ENCODE data around the gene KIF5A.

Gene KIF5A

DNA sequence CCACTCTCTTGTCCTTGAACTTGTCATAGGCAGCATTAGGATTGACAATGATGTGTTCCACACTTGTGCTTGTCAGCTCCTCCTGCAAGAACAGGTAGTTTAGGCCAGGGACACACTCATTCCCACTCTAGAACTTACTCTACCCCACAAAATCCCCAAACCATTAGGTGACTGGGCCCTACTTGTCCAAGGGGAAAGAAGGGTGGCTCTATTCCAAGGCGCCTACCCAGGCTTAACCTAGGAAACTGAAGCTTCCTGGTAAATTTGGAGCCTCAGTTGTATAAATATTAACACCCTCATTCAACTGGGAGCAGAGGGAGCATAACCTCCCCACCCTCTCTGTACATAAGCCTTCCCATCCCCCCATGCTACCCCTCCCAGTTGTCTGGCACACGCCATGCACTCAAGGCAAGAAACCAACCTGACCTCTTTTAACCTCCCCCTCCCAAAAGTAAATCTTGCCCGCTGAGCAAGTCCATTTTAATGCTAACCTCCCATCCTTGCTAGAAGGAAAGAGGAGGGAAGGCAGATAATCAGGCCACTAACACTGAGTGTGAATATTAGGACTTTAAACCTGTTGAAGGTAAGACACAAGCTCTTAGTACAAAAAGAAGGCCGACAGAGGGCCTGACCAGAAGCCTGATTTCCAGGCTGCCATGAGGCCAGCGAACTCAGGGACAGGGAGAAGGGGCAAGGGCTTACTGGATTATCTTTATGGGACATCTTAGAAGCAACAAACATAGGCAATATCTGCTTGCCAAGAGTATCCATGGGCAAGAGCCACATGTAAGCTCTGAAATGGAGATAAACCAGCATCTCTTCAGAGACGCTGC lies 13.9 kb upstream of the KIF5A start:
- DNase-seq (ENCODE audit: low spot score), result no peak

GRCh38 chr12:57536597-57536942 lies 13.3 kb upstream of the KIF5A start:
- DNase-seq (ENCODE audit: low spot score), result no peak

GRCh38 chr12:57539134-57539768 lies 10.6 kb upstream of the KIF5A start:
- no peak for DNase-seq (ENCODE audit: low spot score)

GRCh38 chr12:57541001-57541400 lies 8.8 kb upstream of the KIF5A start:
- DNase-seq (ENCODE audit: low spot score), result no peak

- no peak for DNase-seq (ENCODE audit: low spot score)
Measured at GRCh38 chr12:57541717-57542116, 8.1 kb upstream of the KIF5A start.

- DNase-seq (ENCODE audit: low spot score), result no peak
Measured at GRCh38 chr12:57543581-57543980, 6.3 kb upstream of the KIF5A start.

GRCh38 chr12:57545809-57546437 lies 3.9 kb upstream of the KIF5A start:
- DNase-seq (ENCODE audit: low spot score), result no peak

- peak; percentile 100 for DNase-seq (ENCODE audit: low spot score)
Measured at GRCh38 chr12:57546438-57547287, 3.2 kb upstream of the KIF5A start, which contains the start of gene DCTN2. Gene DCTN2 (minus strand): TSS chr12:57547192. CDS start chr12:57547063, 129 bp downstream.

- DNase-seq (ENCODE audit: low spot score), result no peak
Measured at GRCh38 chr12:57547288-57548012, 2.4 kb upstream of the KIF5A start.

- DNase-seq (ENCODE audit: low spot score), result no peak
Measured at GRCh38 chr12:57548013-57548315, 1.9 kb upstream of the KIF5A start.

- DNase-seq (ENCODE audit: low spot score), result no peak
Measured at GRCh38 chr12:57548488-57548887, 1.4 kb upstream of the KIF5A start.

DNA sequence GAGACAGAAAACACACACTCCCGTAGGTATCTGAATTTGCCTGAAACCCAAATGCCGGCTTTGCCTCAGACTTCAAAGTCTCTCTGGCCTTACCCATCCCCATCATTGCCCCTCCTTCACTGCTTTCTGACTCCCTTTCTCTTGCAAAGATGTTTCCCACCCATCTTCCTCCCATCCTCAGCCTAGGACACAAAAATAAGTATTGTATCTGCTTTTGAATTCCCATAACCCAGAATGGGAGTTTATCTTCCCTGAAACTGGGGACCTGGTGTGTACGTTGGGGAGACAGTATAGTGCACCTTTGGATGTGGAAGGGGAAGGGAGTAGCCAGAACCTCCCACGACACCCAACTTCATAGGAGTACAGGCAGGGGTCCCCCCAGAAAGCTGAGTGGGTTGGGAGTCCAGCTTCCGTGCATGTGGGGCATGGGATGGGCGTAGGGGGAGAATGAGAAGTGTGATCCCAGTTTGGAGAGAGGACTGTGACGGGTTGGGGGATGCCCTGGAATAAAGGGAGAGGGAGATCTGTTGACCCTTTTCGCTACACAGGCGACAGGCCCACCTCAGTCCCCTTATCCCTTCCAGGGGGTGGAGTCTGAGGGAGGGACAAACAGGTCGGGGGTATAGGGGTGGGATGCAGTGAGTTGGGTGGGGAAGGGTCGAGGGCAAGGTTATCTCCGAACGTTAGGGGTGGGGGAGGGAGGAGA lies 488 bp upstream of the KIF5A start:
- no peak for DNase-seq (ENCODE audit: low spot score)

DNA sequence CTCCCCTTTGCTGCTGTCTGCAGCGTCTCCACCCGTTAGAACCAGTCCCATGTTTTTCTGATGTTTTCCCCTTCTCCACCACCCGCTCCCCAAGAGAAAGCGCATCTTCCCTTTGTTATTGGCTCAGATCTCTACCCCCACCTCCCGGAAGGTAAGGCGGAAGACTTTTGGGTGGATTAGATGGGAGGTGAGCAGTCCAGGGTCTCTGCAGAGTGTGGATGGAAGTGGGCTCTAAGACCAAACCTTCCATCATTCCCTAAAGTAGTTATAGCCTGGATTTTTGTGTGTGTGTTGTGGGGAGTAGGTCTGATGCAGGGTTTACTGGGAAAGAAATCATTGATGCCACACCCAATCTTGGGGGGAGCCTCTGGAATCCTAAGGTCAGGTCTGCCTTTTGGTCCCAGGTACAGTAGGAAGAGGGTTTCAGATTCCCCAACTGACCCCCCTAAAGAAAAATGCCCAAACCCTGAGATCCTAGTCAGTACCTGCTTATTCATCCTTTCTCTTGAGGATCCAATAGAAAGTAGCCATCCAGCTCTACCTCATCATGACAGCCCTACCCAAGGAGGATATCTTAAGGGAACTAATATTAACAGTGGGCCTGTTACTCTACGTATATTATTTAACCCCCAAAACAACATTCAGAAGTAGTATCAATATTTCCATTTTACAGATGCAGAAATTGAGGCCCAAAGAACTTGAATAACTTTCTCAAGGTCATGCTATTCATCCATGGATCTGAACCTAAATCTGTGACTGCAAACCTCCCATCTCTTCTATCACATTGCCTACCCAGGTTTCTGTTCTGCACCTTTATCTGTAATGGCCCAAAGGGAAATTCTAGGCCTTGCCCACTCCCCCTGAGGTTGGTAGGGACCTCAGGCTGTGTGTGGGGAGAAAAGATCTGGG lies 1.1 kb downstream of the KIF5A start:
- no peak for DNase-seq (ENCODE audit: low spot score)

GRCh38 chr12:57551637-57552305 lies 1.9 kb downstream of the KIF5A start:
- no peak for DNase-seq (ENCODE audit: low spot score)

DNA sequence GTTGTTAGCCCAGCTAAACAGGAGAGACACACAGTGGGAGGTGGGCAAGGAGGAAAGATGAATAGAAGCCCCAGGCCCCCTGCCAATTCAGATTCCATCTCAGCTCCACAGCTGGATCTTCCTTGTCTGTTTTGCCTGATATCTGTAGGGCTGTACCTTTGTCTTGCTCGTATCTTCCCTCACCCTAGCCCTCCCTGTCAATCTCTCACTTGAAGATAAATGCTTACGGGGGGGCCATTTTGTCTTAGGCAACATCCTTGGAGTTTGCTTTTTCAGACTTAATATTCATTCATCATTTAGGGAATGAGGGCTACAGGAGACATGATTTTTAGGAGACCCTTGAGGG lies 2.4 kb downstream of the KIF5A start:
- DNase-seq (ENCODE audit: low spot score), result no peak

GRCh38 chr12:57552835-57553313 lies 3.0 kb downstream of the KIF5A start:
- no peak for DNase-seq (ENCODE audit: low spot score)

GRCh38 chr12:57553343-57554202 lies 3.7 kb downstream of the KIF5A start:
- DNase-seq (ENCODE audit: low spot score), result no peak

- no peak for DNase-seq (ENCODE audit: low spot score)
Measured at GRCh38 chr12:57554453-57554852, 4.6 kb downstream of the KIF5A start.

Data from LoVo (cell line).